Calu3 (cell line): ENCODE data around the gene CCDC158. TPM values are rescaled to one million over a fixed set of nuclear protein-coding genes. Genes with fewer than 3 reads are reported as not detected.
A peak's percentile ranks its signal among the peaks of the same experiment; 100 is the strongest.

Source experiments
- BruUV-seq: library from RNA; stranded (reverse); fragments of 400-500 nt; replicated peaks from 2 replicates; lab custom pipeline; 2021; lab: Mats Ljungman, UMichigan
- CTCF ChIA-PET: fragments of 300-600 bp; sonication (Branson Sonifier 250); formaldehyde crosslinking; loops from one replicate; lab custom pipeline; 2022; ENCODE audit warnings: antibody characterized with exemption; lab: Charles Lee
- DNase-seq: peaks from one replicate; pipeline ENCODE4 v3.0.0; 2022
- H3K27ac Mint-ChIP-seq: one replicate; pipeline ENCODE4 v1.8.0; 2022; ENCODE audit warnings: mixed read lengths; ENCODE audit not compliant: unreplicated experiment
- H3K27me3 Mint-ChIP-seq: one replicate; pipeline ENCODE4 v1.8.0; 2022; ENCODE audit warnings: mixed read lengths; ENCODE audit not compliant: unreplicated experiment
- H3K36me3 Mint-ChIP-seq: one replicate; pipeline ENCODE4 v1.8.0; 2022; ENCODE audit warnings: mild to moderate bottlenecking, moderate library complexity, mixed read lengths; ENCODE audit not compliant: insufficient read depth, unreplicated experiment
- H3K4me1 Mint-ChIP-seq: one replicate; pipeline ENCODE4 v1.8.0; 2022; ENCODE audit warnings: mild to moderate bottlenecking, low read depth, mixed read lengths; ENCODE audit not compliant: unreplicated experiment
- H3K4me3 Mint-ChIP-seq: one replicate; pipeline ENCODE4 v1.8.0; 2022; ENCODE audit warnings: mild to moderate bottlenecking, low read depth, moderate library complexity, mixed read lengths; ENCODE audit not compliant: unreplicated experiment
- H3K9me3 Mint-ChIP-seq: one replicate; pipeline ENCODE4 v1.8.0; 2022; ENCODE audit warnings: low read depth, mixed read lengths; ENCODE audit not compliant: unreplicated experiment
- intact Hi-C: fragments of 100-400 bp; cut with micrococcal nuclease; formaldehyde crosslinking; loops from one replicate; pipeline ENCODE4 v1.10.0; 2022; ENCODE audit not compliant: unreplicated experiment
- total RNA-seq: library from RNA; stranded (reverse); gene quantifications from 2 replicates; pipeline ENCODE4 v1.2.3, GENCODE V29; 2022
- TF ChIP-seq, protein P1 (sequence below): fragments of 200-600 bp; IDR thresholded peaks from one replicate; pipeline ENCODE4 v1.8.0; 2022; ENCODE audit warnings: antibody characterized with exemption; ENCODE audit not compliant: unreplicated experiment

Gene CCDC158
- total RNA-seq, 1 experiment from 2014 or later: not detected

DNA sequence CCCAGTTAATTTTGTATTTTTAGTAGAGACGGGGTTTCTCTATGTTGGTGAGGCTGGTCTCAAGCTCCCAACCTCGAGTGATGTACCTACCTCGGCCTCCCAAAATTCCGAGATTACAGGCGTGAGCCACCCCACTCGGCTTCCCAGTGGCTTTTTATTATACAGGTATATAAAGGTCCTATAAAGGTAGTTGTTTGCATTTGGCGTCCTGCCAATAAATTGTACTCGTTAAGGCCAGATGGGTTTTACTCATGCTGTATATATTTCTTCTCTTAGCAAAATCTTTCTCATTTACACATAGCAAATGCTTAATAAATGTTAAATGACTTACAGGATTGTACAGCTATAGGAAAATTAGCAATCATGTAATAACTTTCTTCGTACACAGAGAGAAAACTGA is 20.9 kb upstream of the CCDC158 start:
- Mint-ChIP-seq H3K9me3 (no peaks in the 10 kb centered on the region), H3K4me3 (no peak overlapping the region), H3K4me1 (peaks cover 5% of the 10 kb centered on the region), H3K36me3 (no peaks in the 10 kb centered on the region), H3K27me3 (no peaks in the 10 kb centered on the region), H3K27ac (no peak overlapping the region)
- TF ChIP-seq, protein P1, sequence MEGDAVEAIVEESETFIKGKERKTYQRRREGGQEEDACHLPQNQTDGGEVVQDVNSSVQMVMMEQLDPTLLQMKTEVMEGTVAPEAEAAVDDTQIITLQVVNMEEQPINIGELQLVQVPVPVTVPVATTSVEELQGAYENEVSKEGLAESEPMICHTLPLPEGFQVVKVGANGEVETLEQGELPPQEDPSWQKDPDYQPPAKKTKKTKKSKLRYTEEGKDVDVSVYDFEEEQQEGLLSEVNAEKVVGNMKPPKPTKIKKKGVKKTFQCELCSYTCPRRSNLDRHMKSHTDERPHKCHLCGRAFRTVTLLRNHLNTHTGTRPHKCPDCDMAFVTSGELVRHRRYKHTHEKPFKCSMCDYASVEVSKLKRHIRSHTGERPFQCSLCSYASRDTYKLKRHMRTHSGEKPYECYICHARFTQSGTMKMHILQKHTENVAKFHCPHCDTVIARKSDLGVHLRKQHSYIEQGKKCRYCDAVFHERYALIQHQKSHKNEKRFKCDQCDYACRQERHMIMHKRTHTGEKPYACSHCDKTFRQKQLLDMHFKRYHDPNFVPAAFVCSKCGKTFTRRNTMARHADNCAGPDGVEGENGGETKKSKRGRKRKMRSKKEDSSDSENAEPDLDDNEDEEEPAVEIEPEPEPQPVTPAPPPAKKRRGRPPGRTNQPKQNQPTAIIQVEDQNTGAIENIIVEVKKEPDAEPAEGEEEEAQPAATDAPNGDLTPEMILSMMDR: no peak
- DNase-seq: no peak
- BruUV-seq: no TSS peak
- intact Hi-C loops: no loop called here
- CTCF ChIA-PET: no interaction called here

DNA sequence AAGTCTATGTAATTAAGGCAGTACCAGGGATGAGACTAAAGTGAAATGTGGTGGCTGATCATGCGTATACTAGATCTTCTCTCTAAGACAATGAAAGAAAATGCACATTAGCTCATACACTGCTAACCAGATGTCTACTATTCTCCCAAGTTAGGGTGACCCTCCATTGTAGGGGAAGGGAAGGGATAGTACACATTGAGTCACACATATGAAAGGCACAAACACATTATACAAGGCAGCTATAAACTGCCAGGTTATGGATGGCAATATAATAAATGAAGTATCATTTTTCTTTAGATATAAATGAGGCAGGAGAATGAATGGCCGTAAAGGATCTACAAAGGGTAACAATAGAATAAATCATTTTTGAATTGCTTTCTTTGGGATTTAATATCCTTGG is 18.6 kb upstream of the CCDC158 start:
- Mint-ChIP-seq H3K27ac (no peak overlapping the region), H3K36me3 (no peaks in the 10 kb centered on the region), H3K27me3 (no peaks in the 10 kb centered on the region), H3K4me1 (peaks cover 11% of the 10 kb centered on the region), H3K4me3 (no peak overlapping the region), H3K9me3 (no peaks in the 10 kb centered on the region)
- intact Hi-C loops: loop anchor here (10.0 kb wide), 1 partner anchor 305 kb away; no protein-coding TSS in a partner anchor
- TF ChIP-seq, protein P1: no peak
- DNase-seq: no peak
- CTCF ChIA-PET: no interaction called here
- BruUV-seq: no TSS peak

DNA sequence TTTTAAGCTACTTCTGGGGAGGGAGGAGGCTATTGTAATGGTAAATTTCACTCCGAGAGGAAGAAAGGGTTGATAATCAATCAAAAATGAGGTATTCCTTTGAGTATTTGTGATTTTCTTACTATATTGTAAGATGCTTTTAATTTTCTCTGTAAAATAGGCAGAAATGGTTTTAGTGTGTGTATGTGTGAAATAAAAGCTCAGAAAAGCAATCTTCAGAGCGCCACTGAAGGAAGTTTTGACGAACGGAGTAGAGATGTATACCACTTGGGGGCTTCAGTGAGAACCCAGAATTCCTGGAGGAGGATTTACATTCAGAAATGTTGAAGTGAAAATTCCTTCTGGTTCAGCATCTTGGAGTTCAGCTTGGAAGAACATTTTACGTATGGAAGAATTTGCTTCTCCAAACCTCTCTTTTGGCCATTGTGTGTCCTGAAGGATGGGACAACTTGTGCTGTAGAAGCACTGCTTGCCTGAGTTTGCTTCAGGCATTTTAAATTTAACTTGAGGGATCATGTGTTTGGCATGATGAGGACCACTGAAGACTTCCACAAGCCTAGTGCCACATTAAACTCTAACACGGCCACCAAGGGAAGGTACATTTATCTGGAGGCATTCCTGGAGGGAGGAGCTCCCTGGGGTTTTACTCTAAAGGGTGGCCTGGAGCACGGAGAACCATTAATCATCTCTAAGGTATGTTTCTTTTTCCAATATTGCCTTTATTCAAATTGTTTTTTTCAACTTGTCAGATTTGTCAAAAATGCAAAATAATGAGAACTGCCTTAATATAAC is 14.8 kb upstream of the CCDC158 start:
- Mint-ChIP-seq H3K4me3 (peak overlapping the region; percentile 61), H3K27me3 (no peaks in the 10 kb centered on the region), H3K27ac (peak overlapping the region; percentile 30), H3K36me3 (no peaks in the 10 kb centered on the region), H3K4me1 (peaks cover 12% of the 10 kb centered on the region), H3K9me3 (no peaks in the 10 kb centered on the region)
- no TSS peak for BruUV-seq
- DNase-seq: no peak
- intact Hi-C loops: loop anchor here (1.0 to 10.0 kb wide), 2 partner anchors 70 to 309 kb away; no protein-coding TSS in a partner anchor
- CTCF ChIA-PET: interaction anchor here (0.5 to 1.7 kb wide), 4 partner anchors 12 to 322 kb away, joined by 3 to 6 read pairs (median 4); no protein-coding TSS in a partner anchor
- TF ChIP-seq, protein P1: no peak

DNA sequence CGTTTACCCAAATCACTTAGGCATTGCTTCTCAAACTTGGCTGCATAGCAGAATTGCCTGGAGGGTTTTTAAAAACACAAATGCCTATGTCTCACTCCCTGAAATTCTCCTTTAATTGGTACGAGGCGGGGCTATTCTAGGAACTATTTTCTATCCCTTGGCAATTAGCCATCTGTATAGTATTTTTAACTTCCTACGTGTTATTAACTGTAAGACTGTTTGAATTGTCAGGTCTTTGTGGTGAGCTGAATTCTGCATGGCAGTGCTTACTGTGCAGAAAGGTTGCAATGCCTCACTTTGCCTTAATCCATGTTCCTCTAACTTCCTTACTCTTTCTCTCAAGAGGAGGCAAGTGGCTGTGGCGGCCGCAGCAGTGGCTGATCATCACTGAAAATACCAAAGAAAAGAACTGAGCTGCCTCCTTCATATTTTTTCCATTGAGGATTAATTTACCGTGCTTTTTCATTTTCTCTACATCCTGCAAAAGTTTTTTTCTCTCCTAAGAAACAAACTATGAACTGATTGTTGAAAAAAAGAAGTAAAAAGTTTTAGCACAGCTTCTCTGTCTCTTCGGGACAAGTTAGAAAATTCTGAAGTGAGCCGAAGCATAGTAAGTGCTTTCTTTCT is 14.1 kb upstream of the CCDC158 start, which contains the start of gene SHROOM3:
Gene SHROOM3, plus strand, starts transcription at position 329 of the 627 bp plus-strand sequence. CDS start 824 bp downstream, outside the sequence.
- no peak for DNase-seq
- intact Hi-C loops: loop anchor here (1.0 to 10.0 kb wide), 2 partner anchors 70 to 310 kb away; no protein-coding TSS in a partner anchor
- CTCF ChIA-PET: interaction anchor here (1.0 to 1.7 kb wide), 3 partner anchors 13 to 70 kb away, joined by 3 to 6 read pairs (median 5); no protein-coding TSS in a partner anchor
- no peaks in the 10 kb centered on the region for H3K9me3 Mint-ChIP-seq
- peak within 1 kb of the TSS; percentile 30 for H3K27ac Mint-ChIP-seq
- peaks cover 12% of the 10 kb centered on the region for H3K4me1 Mint-ChIP-seq
- peak within 1 kb of the TSS; percentile 61 for H3K4me3 Mint-ChIP-seq
- no peaks in the 10 kb centered on the region for H3K36me3 Mint-ChIP-seq
- no peaks in the 10 kb centered on the region for H3K27me3 Mint-ChIP-seq
- TF ChIP-seq, protein P1: no peak
- BruUV-seq: no TSS peak
